Loucy (cell line): ENCODE results near the gene MYOF.

Experiments
- EZH2phosphoT487 ChIP-seq: fragments of 200-600 bp; IDR thresholded peaks from 2 replicates; pipeline ENCODE4 v1.6.1; 2018; ENCODE audit warnings: antibody characterized with exemption, mild to moderate bottlenecking, moderate library complexity, borderline replicate concordance
- TF ChIP-seq, protein P1 (sequence below): fragments of 200-600 bp; sonication (generic); conservative IDR thresholded peaks from 2 replicates; pipeline ENCODE4 v1.5.1; 2014; ENCODE audit warnings: mild to moderate bottlenecking, antibody characterized with exemption, low read length

DNA sequence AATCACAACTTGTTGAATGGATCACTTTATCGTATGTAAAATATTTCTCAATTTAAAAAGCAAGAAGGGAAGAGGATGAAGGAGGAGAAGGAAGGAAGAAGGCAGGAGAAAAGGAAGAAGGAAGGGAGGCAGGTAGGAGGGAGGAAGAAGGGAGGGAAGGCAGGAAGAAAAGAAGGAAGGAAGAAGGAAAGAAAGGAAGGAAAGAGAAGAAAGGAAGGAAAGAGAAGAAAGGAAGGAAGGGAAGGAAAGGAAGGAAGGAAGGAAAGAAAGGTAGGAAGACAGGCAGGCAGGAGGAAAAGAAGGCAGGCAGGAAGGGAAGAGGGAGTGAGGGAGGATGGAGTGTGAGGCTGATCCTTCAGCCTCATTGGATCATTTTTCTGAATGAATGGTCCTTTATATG is 145.5 kb downstream of the MYOF start:
- TF ChIP-seq, protein P1, sequence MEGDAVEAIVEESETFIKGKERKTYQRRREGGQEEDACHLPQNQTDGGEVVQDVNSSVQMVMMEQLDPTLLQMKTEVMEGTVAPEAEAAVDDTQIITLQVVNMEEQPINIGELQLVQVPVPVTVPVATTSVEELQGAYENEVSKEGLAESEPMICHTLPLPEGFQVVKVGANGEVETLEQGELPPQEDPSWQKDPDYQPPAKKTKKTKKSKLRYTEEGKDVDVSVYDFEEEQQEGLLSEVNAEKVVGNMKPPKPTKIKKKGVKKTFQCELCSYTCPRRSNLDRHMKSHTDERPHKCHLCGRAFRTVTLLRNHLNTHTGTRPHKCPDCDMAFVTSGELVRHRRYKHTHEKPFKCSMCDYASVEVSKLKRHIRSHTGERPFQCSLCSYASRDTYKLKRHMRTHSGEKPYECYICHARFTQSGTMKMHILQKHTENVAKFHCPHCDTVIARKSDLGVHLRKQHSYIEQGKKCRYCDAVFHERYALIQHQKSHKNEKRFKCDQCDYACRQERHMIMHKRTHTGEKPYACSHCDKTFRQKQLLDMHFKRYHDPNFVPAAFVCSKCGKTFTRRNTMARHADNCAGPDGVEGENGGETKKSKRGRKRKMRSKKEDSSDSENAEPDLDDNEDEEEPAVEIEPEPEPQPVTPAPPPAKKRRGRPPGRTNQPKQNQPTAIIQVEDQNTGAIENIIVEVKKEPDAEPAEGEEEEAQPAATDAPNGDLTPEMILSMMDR = no peak
- no peak for TF ChIP-seq EZH2phosphoT487
